Stimulated activated CD4-positive, alpha-beta T cell treated with anti-CD3 and anti-CD28 coated beads, Interleukin-1b, Interleukin-23, amount 100 ng/mL, for 24 hours (primary cell): ENCODE measurements around the gene C9orf50.

Experiments
- DNase-seq, 4 experiments: peaks; one replicate each; pipeline ENCODE4 v3.0.0-alpha.2; 2020; ENCODE audit warnings: low read depth in 4 of 4, low spot score in 1 of 4

The C9orf50 gene

DNA sequence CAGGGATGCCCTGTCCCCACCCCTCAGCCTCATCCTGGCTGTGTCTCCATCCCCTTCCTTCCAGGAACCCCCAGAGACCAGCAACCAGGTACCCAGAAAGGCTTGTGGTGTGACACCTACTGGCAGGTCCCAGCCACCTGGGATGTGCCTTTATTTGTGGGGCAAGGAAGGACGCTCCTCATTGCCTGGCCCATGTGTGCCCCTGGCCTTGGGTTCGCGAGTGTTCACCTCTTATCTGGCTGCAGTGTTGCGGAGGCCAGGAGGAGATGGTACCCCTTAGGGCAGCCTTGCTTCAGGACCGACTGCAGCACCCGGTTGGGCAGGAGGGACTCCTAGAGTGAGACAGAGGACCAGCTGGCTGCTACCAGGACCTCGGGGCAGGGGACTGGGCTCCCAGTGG, 8.8 kb downstream of the C9orf50 start:
- DNase-seq = no peak

DNA sequence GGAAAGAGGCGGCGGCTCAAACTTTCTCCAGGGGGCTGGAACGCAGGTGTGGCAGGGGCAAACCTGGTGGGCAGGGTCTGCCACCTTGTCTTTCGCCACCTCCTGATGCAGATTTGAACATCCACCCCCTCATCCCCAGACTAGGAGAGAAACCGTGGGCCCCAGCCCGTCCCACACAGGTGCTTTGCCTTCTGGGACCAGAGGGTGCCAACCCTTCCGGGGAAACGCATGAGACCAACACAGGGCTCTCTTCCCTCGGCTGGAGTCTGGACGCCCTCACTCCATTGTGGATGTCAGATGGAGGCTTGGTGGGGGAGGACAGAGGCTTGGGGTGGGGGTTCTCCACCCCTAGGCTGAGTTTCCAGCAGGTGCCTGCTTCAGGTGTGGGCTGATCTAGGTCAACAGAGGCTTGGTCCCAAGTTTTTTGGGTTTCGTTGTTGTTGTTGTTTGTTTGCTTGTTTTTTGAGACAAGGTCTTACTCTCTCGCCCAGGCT, 9.5 kb downstream of the C9orf50 start:
- DNase-seq = no peak

DNA sequence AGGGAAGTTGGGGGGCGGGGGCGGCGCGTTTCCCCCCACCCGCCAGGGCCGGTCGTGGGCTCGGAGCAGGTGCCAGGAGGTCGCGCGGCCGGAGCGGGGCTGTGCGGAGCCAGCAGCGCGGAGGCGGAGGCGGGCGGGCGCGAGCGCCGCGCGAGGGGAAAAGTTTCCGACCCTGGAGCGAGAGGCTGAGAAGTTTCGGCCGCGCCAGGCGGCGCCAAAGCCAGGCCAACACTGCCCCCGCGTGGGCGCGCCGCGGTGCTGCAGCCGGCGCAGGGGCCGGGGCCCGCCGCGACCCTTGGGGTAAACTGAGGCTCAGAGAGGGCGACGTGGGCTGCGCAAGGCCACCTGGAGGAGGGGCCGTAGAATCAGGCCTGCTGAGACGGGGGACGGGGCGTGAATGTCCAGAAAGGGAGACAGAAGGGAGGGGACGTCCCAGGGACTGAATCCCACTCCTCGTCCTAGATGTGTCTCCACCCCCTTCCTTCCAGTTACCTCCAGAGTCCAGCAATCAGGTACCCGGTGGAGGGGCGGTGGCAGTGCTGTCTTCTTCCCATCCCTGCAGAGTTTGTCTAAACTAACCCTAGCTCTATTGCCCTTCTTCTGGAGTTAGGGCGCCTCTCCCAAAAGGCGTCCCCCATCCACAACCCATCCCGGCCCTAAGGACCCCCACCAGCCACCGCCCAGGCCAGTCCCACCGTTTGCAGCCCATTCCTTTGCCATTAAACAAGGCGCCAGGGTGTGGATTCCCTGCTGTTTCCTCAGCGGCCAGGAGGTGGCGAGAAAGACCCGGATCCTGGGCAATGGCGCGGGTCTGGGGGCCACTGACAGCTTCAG, 10.2 kb downstream of the C9orf50 start:
- DNase-seq = peak; percentile 44 to 62 (median 58)

DNA sequence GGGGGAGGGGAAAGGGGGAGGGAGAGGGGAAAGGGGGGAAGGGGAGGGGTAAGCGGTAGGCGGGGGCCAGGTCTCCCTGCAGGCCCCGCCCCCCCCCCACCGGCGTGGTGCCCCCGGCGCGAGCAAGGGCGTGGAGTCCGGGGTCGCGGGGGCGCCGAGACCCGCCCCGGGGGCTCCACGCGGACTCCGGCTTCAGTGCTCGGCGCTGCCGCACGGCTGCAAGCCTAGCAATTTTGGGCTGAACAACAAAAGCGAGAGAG, 10.8 kb downstream of the C9orf50 start:
- no peak for DNase-seq

DNA sequence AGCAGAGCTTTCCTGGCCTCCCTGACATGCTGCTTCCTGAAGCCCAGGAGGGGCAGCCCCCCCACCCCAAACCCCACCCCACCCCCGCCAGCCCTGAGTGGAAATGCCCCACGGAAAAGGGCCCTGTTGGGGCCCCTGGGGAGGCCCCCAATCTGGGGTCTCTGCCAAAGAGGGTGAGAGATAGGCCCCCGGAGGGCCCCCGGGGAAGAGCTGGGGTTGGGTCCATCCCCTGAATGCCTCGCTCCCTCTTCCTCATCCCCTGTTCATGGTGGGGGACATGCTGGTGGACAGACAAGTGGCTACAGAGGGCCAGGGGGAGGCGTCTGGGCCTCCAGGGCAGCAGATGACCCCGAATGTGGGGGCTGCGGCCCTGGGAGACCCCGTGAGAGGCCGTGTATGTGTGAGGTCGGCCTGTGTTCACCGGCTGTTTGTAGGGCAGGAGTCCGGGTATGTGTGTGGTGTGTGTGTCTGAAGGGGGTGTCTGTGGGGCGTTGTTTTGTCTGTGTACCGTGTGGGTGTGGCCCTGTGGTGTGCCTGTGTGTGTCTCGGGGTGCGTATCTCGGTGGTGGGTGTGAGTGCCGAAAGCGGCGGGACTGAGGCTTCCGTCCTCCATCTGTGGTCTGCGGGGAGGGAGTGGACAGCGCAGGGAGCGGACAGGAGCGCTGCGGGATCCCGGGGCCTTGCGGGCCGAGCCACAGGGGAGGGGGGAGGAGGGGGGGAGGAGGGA, 11.3 kb downstream of the C9orf50 start:
- no peak for DNase-seq

DNA sequence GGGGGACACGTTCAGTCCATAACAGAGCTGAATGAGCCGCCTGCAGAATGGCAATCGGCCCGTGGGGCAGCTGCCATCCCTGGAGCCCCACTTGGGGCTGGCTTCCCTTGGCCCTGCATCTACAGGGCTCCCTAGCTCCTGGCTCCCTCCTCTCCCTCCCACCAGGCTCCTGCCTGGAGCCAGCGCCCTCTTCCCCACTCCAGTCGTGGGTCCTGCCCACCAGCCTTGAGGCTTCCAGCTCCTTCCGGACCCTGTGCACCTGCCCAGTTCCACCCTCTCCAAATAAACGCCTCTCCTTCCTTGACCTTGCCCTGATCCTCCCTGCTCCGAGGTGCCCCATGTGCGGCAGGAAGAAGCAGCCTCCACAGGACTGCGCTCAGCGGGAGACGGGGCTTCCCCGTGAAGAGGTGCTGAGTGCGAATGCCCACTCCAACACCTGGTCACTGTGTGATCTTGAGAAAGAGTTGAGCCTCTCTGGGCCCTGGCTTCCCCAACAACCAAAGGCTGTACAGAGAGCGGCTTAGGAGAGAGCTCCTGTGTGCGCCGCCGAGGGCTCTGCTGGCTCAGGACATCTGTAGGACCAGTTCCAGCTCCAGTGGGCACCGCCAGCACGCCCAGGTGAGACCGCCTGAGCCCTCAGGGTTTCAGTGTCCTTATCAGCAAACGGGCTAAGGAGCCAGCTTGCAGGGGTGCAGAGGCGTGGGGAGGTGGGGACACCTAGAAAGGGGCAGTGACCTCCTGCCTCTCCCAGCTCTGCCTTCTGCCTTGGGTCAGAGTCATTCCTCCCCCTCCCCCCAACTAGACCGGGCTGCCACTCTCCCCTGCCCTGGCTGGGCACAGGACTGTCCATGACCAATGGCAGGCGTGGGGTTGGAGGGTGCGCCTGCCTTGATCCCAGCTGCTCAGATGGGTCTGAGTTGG, 12.1 kb downstream of the C9orf50 start:
- DNase-seq = no peak

DNA sequence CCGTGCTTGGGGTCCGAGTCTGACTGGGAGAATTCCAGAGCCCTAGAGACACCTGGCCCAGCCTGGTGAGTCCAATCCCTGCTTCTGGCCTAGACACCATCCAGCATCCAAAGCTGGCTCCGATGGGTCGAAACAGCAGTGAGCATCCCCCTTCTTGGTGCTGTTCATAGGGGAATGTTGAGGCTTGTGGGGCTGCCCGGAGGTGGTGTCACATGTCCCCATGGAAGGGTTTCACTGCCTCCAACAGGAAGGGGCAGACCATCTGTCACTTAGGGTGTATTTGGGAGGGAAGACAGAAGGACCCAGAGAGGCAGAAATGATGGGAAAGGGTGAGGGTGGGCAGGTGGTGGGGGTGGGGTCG, 13.9 kb downstream of the C9orf50 start:
- no peak for DNase-seq

DNA sequence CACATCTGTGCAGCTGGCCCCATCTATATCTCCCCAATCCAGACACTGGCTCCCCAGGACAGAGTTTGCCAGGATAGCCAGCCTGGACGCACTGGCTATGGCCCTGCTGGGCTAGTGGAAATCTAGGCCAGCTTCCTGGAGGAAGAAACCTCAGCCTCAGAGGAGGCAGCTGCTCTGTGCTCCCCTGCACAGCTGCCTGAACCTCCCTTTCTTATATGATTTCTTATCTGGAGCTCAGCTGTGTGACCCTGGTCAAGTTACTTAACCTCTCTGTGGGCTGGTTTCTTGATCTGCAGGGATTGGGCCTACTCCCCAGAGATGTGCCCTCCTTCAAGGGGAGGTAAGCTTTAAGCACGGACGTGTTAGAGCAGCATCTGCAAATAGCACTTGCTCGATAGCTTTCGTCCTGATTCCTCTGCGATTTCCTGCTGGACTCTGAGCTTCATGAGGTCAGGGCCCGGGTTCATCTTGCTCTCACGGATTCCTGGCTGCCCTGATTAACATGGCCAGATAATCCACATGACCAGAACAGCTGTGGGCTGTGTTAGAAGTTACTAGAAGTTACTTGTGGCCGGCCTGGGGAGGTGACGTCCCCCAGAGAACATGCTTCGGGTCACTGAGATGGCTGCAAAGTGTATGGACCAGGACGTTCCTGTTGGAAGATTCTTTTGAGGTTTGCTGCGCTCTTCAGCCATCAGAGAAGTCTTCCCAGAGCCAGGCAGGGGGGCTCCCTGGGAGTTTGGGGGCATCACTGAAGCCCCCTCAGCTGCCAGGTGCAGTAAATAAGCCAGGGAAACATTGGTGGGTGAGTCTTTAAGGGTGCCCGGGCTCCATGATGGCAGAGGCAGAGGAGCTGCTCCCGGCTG, 14.5 kb downstream of the C9orf50 start:
- DNase-seq = no peak

DNA sequence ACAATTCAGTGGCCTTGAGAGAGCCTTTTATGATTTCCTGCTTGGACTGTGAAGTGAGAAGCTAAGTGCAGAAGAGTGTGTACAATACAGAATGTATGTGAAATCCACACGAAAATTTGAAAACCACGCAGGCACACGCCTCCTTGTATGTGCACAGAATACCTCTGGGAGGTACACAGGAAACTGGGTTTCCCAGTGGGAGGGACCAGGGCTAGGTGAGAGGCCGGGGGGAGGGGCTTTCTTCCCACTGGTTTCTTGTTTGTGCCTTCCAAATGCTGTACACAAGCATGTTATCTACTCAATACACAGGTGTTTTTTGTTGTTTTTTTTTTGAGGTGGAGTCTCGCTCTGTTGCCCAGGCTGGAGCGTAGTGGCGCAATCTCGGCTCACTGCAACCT, 16.1 kb downstream of the C9orf50 start:
- DNase-seq = no peak

DNA sequence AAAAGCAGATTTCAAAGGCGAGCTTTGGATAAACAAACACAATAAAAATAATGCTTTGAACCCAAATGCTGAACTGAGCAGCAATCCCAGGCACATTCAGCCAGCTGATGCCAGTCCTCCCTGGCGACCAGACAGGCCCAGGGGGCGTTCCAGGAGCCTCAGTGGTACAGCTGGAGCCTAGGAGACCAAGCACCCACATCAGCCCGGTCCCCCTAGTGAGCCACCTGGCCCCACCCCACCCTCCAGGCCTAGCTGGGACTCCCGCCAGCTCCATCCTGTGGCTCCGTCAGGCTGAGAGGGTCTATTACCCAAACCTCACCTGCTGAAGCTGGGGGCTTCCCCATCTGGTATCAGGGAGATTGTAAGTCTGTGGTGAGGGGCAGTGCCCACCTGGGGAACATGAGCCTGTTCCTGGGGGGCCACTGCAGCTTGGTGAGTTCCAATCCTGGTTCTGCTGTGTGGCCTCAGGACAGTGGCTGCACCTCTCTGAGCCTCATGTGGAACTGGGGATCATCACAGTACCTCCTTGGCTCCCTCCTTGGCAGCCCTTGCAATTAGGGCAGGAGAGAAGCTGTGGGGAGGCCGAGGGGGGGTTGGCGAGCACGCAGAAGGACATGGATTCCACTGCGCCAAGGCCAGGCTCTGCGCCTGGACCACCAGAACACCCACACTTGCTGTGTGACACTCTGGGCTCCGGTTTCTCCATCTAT, 16.7 kb downstream of the C9orf50 start:
- DNase-seq = no peak

DNA sequence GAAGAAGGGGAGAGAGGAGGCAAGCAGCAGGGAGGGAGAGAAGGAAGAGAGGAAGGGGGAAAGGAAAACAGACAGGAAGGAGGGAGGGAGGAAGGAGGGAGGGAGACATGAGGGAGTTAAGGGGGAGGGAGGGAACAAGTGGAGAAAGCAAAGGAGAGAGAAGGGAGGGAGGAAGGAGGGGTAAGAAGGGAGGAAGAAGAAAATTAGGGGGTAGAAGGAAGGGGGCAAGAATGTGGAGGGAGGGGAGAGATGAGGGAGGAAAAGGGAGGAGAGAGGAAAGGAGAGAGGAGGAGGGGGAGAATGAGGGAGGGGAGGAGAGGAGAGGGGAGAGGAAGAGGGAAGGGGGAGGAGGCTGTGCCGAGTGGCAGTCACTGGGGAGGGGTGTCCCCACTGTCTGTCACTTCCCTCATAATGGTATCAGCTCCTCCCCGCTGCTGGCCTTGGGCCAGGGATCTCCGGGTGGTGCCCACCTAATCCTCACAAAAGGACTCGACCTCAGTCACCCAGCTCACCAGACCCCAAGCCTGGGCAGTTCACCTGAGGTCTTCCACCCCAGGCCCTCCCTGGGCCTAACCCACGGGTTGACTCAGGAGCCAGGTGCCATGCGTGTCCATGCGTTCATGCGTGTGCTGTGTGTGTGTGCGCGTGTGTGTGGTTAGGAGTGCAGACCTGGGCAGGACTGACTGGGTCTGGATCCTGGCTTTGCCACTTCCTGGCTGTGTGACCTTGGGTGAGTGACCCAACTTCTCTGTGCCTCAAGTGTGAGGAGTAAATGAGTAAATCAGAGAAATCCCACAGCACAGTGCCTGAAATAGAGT, 18.1 kb downstream of the C9orf50 start:
- DNase-seq = no peak

DNA sequence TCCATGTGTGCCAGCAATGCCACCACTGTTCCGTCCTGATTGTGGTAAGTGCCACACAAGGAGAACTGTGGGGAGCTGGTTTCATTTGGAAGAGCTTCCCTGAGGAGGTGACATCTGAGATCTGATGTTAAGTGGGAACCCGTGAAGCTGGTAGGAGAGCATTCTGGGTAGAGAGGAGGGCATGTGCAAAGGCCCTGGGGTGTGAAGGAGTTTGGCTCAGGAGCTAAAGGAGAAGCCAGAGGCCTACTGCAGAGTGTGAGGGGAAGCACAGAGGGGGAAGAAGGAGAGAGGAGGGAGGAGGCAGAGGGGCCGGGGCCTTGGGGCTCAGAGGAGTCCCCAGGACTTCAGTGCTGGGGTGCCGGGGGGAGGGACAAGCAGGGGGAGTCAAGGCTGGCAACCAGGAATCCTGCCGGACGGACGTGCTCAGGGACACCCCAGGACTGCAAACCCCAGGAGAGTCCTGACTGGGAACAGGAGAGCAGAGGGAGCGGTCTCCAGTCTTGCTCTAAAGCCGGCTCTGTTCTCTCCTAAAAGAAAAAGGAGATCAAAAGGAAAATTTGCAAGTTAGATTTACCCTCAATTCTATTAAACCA, 19.7 kb downstream of the C9orf50 start:
- DNase-seq = no peak

DNA sequence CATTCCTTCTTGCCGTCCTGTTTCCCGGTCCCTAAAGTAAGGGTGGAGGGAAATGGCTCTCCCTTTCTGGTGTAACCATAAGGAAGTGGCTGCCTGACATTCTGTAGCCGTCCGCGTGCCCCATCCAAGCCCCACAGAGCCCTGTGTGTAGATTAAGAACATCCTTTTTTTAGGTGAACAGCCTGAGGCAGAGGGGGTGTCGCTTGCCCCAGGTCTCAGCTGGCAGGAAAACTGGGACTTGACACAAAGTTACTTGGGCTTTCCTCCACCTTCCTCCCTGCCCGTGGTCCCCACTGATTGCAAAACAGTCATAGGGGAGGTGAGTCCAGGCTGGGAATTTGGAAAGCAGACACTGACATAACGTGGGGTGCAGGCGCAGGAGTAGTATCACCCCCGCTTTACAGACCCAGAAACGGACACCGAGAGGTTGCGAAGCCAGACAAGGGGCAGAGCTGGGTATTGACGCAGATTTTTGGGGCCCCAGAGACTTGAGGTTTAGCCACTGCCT, 22.8 kb downstream of the C9orf50 start:
- DNase-seq = no peak

DNA sequence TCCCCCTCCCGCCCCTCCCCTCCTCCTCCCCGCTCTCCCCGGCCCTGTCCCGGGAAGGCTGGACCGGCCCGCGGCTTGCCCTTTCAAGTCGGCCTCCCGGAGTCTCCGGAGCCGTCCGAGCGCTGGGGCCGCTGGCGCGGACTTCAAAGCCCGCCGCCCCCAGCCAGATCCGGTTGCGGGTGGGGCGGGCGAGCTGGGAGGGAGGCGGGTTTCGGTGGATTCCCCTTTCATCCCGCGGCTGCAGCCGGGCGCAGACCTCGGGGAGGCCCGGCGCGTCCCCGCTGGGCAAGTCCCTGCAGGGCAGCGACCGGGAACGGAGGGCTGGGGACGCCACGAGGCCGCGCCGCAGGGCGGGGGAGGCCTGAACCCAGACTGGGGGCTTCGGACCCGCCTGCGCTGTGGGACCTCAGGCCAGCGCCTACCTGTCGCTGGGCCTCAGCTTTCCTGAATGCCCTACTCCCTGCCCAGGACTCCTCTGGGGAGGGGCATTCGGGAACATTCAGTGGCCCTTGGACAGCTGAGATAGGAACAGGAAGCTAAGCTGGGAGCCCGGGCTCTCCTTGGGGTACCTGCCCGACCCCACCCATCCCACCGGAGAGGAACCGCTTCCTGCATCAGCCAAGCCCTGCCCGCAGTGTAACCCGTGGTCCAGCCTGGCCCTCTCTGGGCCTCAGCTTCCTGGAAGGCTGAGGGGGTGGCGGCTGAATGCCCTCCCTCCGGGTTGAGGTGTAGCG, 23.4 kb downstream of the C9orf50 start:
- DNase-seq = no peak

DNA sequence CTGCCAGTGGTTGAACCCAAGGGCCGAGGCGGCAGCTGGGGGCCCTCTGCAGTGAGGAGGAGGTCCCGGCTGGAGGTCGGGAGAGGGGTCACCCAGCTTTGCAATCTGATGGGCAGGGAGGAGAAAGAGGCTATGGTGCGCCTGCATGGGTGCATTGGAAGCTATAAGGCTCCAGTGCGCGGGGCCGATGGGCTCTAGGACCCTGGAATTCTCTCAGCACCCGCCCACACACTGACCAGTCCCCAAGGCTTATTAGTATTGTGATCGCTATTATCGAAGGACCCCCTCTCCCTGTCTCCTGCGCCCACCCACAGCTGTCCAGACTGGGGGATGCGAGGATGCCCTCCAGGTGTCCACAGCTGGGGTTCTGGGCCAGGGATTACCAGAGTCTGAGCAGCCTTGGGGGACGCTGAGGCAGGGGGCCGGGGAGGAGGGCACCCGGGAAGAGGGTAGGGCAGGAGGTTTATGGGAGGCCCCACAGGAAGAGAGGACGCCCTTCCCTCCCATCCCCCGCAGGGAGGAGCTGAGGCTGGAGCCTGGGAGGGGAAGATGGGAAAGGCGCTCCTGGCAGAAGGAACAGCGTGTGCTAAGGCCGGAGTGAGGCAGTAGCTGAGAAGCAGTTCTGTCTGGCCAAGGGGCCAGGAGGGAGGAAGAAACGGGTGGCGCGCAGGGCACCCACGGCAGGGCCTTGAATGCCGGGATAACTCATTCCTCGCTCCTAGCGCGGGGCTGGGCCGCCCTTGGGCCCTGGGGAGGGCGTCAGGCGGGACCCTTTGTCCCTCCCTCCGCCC, 24.2 kb downstream of the C9orf50 start:
- DNase-seq = no peak

DNA sequence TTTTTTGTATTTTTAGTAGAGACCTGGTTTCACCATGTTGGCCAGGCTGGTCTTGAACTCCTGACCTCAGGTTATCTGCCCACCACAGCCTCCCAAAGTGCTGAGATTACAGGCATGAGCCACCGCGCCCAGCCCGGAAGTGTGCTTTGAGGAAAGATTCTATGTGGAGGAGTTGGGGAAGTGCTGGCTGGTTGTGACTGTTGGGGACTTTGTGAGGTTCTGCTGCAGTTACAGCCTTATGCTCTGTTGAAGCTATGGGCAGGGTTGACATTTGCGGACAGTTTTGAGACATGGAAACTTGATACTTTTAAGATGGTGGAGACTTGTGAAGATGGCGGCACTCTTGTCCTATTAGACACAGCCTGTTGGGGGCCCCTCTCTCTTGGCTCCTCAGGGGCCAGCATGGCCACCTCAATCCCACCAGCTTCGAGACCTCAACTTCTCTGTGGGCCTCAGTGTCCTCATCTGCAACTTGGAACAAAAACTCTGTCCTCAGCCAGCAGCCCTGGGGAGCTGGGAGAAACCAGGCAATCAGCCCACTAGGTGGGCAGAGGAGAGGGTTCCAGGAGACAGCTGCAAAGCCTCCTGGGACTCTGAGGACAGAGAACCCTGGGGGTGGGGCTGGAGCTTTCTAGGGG, 24.9 kb downstream of the C9orf50 start:
- DNase-seq = no peak

DNA sequence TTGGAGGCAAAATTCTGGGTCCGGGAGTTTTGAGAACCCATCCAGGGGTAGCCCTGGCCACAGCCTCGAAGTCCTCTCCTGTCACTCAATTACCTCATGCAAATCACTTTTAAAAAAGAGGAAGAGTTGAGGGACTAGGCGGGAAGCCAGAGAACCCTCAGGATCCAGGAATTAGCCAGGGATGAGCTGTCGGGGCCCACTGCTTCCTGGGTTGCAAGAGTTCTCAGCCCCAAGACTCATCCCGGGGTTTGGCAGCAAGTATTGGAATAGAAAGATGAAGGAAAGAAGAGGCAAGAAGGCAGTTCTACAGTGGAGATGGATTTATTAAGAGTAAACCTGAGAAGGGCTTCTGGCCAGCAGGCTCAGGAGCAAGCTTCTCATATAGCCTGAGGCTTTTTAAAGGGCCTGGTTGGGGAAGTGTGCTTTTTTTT, 25.6 kb downstream of the C9orf50 start:
- no peak for DNase-seq
